ENCODE data around the gene RAPGEF6.

DNA sequence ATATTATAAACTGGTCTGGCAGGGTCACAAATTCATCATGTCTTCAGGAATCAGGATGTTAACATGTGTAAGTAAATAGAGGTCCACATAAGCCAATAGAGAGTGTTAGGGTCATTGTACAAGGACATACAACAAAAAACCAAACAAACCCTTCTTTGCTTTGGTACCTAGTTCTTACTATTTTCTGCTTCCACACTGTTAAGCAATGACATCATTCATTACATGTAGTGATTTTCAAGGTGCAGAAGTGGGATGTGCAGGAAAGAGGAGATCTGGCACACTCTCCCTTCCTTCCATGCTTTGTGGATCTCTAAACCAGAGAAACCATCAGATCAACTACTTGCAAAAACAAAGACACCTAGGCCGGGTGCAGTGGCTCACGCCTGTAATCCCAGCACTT, 184.1 kb downstream of the RAPGEF6 start:
- TF ChIP-seq, protein P1, sequence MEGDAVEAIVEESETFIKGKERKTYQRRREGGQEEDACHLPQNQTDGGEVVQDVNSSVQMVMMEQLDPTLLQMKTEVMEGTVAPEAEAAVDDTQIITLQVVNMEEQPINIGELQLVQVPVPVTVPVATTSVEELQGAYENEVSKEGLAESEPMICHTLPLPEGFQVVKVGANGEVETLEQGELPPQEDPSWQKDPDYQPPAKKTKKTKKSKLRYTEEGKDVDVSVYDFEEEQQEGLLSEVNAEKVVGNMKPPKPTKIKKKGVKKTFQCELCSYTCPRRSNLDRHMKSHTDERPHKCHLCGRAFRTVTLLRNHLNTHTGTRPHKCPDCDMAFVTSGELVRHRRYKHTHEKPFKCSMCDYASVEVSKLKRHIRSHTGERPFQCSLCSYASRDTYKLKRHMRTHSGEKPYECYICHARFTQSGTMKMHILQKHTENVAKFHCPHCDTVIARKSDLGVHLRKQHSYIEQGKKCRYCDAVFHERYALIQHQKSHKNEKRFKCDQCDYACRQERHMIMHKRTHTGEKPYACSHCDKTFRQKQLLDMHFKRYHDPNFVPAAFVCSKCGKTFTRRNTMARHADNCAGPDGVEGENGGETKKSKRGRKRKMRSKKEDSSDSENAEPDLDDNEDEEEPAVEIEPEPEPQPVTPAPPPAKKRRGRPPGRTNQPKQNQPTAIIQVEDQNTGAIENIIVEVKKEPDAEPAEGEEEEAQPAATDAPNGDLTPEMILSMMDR (IDR thresholded peaks at IDR 0.05) = no peak
- no peak for TF ChIP-seq POLR2A (IDR thresholded peaks at IDR 0.05)
- TF ChIP-seq EP300 (IDR thresholded peaks at IDR 0.05) = no peak
- TF ChIP-seq POLR2AphosphoS5 (IDR thresholded peaks at IDR 0.05) = no peak
